NCI-H2081 (cell line): Measurements from ENCODE around the gene VEGFA.

Source experiments
- DNase-seq, 2 experiments: peaks; one replicate each; lab custom pipeline; 2025; lab: John Stamatoyannopoulos, UW

VEGFA gene

GRCh38 chr6:43738877-43739641 is 31.0 kb upstream of the VEGFA start:
- no peak for DNase-seq

GRCh38 chr6:43739642-43740091 is 30.3 kb upstream of the VEGFA start:
- no peak for DNase-seq

GRCh38 chr6:43740321-43740960 is 29.6 kb upstream of the VEGFA start:
- DNase-seq, result no peak

GRCh38 chr6:43740961-43741764 is 28.8 kb upstream of the VEGFA start:
- no peak for DNase-seq

- no peak for DNase-seq
Measured at GRCh38 chr6:43741829-43742228, 28.2 kb upstream of the VEGFA start.

GRCh38 chr6:43742285-43742684 is 27.7 kb upstream of the VEGFA start:
- DNase-seq, result no peak

GRCh38 chr6:43742931-43743632 is 26.9 kb upstream of the VEGFA start:
- no peak for DNase-seq

- DNase-seq, result no peak
Measured at GRCh38 chr6:43743682-43744381, 26.2 kb upstream of the VEGFA start.

- no peak for DNase-seq
Measured at GRCh38 chr6:43744491-43744890, 25.5 kb upstream of the VEGFA start.

GRCh38 chr6:43744931-43745727 is 24.9 kb upstream of the VEGFA start:
- DNase-seq, result no peak

- DNase-seq, result no peak
Measured at GRCh38 chr6:43746071-43746470, 23.9 kb upstream of the VEGFA start.

- DNase-seq, result no peak
Measured at GRCh38 chr6:43746613-43747102, 23.4 kb upstream of the VEGFA start.

- no peak for DNase-seq
Measured at GRCh38 chr6:43747784-43748183, 22.2 kb upstream of the VEGFA start.

- no peak for DNase-seq
Measured at GRCh38 chr6:43748765-43749164, 21.2 kb upstream of the VEGFA start.

- no peak for DNase-seq
Measured at GRCh38 chr6:43749461-43749860, 20.6 kb upstream of the VEGFA start.

- DNase-seq, result no peak
Measured at GRCh38 chr6:43750622-43751021, 19.4 kb upstream of the VEGFA start.

GRCh38 chr6:43753570-43754183 is 16.3 kb upstream of the VEGFA start:
- no peak for DNase-seq

- no peak for DNase-seq
Measured at GRCh38 chr6:43757966-43758616, 11.9 kb upstream of the VEGFA start.

GRCh38 chr6:43758617-43759050 is 11.4 kb upstream of the VEGFA start:
- DNase-seq, result peak; percentile 20 to 25
